D341Med (cell line): Measurements from ENCODE around the gene CTCF.
A peak's percentile ranks its signal among the peaks of the same experiment; 100 is the strongest.

Source experiments
- DNase-seq: peaks from one replicate; pipeline ENCODE4 v3.0.0; 2012; ENCODE audit warnings: low spot score

The CTCF gene

GRCh38 chr16:67652578-67653127 is 90.3 kb downstream of the CTCF start:
- peak; percentile 93 for DNase-seq

DNA sequence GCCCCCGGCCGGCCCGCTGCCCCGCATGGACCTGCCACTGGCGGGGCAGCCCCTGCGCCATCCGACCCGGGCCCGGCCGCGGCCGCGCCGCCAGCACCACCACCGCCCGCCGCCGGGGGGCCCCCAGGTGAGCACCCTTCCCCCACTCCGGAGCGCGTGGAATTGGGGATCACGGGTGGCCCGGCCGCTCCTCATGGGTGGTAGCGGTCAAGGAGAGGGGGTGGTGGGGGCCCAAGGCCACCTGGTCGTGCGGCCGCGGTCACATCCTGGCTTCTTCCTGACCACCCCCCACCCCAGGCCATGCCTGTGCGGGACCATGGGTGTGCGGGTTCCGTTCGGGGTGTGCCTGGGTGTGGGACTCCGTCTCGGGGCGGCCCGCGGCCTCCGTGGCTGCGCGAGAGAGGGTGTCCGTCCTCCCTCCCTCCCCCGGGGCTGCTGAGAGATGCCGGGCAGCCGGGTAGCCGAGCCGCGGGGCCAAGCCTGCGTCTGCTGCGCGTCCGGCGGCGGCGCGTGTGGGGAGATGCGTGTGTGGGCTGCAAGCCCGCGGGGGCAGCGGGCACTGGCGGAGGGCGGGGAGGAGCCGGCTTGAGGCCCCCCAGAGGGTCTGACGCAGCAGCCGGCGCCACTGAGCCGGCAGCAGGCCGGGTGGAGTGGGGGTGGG is 90.9 kb downstream of the CTCF start:
- peak; percentile 84 for DNase-seq

DNA sequence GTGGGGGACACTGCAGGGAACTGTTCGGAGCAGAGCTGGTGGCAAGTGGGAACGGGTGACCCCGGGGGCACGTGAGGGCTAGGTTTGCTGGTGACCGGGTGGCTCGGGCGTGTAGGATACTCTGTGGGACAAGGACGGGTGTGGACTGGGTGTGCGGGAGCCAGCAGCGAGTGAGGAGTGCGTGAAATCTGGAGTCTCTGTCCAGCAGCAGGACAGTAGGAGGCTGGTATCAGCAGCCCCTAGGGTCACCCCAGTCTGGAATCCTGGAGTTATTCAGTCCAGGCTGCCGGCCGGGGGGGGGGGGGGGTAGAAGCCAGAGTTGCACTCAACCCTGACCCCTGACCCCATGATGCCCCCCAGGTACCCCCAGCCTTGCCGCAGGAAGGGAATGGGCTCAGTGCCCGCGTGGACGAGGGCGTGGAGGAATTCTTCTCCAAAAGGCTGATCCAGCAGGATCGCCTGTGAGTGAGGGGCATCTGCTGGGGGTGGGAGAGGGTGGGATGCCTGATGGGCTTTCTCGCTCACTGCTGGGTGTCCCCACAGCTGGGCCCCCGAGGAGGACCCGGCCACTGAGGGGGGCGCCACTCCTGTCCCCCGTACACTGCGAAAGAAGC is 91.6 kb downstream of the CTCF start:
- no peak for DNase-seq

DNA sequence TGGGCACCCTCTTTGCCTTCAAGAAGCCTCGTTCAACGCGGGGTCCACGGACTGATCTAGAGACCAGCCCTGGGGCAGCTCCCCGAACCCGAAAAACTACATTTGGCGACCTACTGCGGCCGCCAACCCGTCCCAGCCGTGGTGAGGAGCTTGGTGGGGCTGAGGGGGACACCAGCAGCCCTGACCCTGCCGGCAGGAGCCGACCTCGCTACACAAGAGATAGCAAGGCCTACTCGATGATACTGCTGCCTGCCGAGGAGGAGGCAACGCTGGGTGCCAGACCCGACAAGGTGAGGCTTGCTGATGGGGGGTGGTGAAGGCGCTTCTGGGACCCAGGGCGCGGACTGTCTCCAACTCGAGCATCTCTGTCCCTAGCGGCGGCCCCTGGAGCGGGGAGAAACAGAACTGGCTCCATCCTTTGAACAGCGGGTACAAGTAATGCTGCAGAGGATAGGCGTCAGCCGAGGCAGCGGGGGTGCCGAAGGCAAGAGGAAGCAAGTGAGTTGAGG is 92.1 kb downstream of the CTCF start:
- DNase-seq = no peak

DNA sequence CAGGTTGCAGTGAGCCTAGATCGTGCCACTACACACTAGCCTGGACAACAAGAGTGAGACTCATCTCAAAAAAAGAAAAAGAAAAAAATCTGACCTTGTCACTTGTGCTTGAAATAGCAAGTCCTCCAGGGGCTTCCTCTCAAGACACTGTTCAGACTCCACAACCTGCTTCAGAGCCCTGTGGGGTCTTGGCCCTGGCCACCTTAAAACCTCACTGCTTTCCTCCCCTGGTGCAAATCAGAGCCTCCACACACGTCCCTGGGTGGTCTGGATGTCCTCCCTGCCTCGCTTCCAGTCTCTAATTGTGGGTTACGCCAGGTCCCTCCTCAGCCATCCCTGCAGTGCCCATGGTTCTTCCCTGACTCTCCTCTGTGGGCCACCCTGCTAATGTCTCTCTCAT is 93.0 kb downstream of the CTCF start:
- DNase-seq = no peak

DNA sequence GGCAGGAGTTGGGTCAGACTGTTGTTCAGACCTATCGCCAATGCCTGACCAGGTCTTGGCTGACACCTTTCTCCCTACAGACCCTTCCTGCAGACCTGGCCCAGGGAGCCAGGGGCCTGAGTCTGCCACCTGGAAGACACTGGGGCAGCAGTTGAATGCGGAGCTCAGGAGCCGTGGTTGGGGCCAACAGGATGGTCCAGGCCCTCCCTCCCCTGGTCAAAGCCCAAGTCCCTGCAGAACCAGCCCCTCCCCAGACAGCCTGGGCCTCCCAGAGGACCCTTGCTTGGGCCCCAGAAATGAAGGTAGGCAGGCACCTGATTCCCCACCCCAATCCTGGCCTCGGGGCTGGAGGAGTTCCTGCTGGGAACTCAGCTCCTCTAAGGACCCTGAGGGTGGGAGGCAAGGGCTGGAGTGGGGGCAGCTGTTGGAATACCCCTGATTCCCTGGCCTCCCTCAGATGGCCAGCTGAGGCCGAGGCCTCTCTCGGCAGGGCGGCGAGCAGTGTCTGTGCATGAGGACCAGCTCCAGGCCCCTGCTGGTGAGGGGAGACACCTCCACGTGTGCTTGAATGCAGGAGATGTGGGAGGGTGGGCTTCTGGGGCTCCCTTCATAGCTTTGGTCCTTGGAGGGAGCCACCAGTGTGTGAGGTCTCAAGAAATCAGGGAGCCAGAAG is 94.2 kb downstream of the CTCF start:
- DNase-seq = no peak

DNA sequence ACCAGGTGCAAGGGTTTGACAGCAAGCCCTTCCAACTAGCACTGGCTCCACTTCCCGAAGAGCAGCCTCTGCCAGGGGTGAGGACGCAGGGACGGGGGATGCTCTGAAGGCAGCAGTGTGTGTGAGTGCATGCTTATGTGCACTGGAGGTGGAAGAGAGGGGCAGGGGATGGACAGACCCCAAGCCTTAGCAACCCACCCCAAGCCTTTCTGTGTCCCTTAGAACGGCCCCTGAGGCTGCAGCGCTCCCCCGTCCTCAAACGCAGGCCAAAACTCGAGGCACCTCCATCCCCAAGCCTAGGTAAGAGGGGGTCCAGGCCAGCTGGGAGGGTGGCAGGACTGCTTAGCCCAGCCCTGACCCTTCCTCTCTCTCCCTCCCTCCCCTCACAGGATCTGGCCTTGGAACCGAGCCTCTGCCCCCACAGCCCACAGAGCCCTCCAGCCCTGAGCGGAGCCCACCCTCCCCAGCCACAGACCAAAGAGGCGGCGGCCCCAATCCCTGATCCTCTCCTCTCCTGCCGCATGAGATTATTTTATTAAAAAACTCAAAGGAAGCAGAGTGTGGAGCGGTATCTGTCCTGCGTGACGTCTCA is 94.8 kb downstream of the CTCF start:
- no peak for DNase-seq

- DNase-seq = no peak
Observed at GRCh38 chr16:67657751-67658518, 95.6 kb downstream of the CTCF start.

- no peak for DNase-seq
Observed at GRCh38 chr16:67658849-67659674, 96.7 kb downstream of the CTCF start.

DNA sequence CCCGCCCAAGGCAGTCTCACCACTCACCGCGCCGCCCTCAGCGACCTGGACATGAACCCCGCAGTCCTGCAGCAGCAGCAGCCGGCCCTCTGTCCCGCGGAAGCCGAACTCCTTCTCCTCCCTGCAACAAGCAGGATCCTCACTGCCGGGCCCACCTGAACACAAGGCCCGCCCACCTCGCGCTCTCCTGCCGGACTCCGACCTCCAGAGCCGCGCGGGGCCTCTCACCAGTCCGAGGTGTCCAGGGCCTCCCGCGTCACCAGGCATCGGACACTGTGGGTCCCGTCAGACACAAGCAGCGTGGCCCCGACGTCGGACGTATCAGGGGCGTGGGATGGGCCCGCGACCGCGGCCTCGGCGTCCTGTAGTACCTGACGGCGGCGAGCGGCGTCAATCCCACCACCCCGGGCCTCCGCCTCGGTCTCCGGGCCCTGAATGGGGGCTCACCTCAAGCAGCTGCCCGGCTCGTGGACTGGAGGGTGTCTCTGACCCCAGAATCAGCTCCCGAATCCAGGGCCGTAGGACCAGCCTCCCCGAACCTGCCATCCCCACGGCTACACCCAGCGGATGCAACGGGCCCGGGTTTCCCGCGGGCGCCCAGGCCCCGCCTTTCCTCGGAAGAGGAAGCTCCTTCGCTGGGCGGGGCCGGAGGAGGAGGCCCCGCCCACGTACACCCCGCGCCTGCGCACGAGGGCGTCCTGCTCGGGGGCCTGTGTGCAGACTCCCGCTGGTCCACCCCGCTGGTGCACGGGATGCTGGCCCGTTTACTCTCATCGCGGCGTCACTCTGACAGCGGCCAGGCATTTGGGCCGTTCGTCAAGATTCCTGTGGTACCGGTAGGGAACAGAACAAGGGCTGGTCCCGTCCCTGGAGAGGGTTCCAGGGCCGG is 97.6 kb downstream of the CTCF start, which contains the start of gene ACD:
ACD (minus strand) TSS at position 586 of the 889 bp plus-strand sequence; CDS start at position 546, 40 bp downstream.
- DNase-seq = peak; percentile 95

DNA sequence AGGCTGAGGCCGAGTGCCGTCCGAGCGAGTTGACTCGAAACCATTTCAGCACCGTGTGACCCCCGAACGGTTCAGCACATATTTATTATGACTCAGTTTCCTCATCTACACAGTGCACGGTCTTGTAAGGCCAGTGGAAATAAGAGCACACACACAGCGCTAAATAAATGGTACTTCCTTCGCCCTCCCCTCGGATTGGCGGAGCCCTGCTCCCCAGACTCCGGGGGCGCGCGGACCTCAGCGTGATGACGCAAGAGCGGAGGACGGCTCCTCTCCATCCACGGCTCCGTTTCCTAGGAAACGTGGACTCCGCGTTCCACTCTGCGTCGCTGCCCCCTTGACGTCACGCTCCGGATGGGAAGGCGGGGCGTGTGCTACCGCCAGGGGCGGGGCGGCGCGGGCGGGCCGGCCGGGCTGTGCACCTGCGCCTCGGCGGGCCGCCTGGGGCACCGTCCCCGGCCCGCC is 98.3 kb downstream of the CTCF start, which contains the start of gene PARD6A:
PARD6A (plus strand) TSS at position 397 of the 465 bp plus-strand sequence. CDS start 79 bp downstream, outside the sequence.
- peak; percentile 95 for DNase-seq

- no peak for DNase-seq
Observed at GRCh38 chr16:67661101-67661761, 98.9 kb downstream of the CTCF start.

GRCh38 chr16:67661886-67662652 is 99.7 kb downstream of the CTCF start:
- DNase-seq = no peak

DNA sequence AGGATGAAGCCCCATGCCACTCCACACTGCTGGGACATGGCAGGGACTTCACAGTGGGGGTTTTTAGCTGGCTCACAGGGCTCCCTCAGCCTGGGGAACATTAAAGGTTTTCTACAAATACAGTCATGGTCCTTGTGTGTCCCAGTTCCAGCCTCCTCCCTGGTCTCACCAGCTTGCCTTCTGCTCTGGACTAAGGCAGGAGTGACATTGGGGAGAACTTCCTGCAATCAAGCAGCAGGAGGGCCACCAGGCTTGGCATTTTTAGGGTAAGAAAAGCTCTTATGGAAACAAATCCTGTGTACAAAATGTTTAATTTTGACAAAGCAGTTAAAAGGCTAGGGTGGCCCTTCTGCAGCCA is 100.3 kb downstream of the CTCF start:
- DNase-seq = no peak

- no peak for DNase-seq
Observed at GRCh38 chr16:67663151-67663876, 101.0 kb downstream of the CTCF start.

- DNase-seq = no peak
Observed at GRCh38 chr16:67663877-67664222, 101.5 kb downstream of the CTCF start.

DNA sequence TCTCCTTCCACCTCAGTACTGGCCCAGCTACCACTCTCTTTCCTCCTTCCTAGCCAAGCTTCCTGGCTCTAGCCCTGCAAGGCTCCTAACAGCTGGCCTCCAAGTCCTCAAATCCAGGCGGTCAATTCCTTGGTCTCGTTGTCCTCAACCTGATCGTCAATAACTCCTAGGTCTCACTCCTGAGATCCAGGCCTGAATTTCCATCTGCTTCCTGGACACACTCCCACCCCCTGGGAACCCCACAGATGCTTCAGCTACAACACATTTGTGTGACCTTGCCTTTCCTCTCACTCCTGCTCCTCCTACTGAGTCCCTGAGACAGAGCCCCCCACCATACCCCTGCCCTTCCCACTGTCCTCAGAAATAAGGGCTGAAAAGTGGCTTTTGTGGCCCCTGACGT is 101.9 kb downstream of the CTCF start:
- no peak for DNase-seq

- DNase-seq = no peak
Observed at GRCh38 chr16:67664871-67665270, 102.5 kb downstream of the CTCF start.
